ENCODE results near the gene SAP30BP. TPM values are rescaled to one million over a fixed set of nuclear protein-coding genes. Genes with fewer than 3 reads are reported as not detected.

Gene SAP30BP
- total RNA-seq, 1 experiment from 2014 or later: 96.4 TPM

DNA sequence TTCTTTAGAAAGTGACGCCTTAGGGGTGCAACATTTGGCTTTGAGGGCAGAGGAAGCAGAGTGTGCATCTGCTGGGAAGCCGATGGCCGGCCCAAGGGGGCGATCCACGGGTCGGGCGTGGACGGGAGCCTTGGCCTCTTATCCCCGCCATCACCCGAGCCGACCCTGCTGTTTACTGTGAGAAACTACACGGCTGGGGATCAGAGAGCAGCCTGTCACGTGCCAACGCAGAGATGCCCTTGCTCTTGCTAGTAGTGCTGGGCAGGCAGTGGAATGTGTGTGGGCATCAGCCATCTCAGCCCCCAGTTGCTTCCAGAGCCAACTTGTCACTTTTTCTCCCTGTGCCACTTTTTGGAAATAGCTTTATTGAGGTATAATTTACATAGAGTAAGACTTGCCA lies 27.4 kb downstream of the SAP30BP start:
- Mint-ChIP-seq H3K27ac (ENCODE audit: unreplicated experiment) (no peak overlapping the region), H3K36me3 (ENCODE audit: insufficient read depth, unreplicated experiment) (peaks cover 55% of the 10 kb centered on the region), H3K27me3 (ENCODE audit: unreplicated experiment) (no peaks in the 10 kb centered on the region), H3K9me3 (ENCODE audit: low read depth, unreplicated experiment) (no peaks in the 10 kb centered on the region), H3K4me1 (ENCODE audit: low read depth, unreplicated experiment) (peaks cover 67% of the 10 kb centered on the region), H3K4me3 (ENCODE audit: low read depth, unreplicated experiment) (no peak overlapping the region)
- no peak for TF ChIP-seq CTCF (IDR thresholded peaks at IDR 0.05; ENCODE audit: unreplicated experiment)
- intact Hi-C loops (cut with micrococcal nuclease; ENCODE audit: unreplicated experiment): no loop called here
- DNase-seq: no peak
- BruUV-seq (replicated peaks): no TSS peak
- CTCF ChIA-PET: interaction anchor here (0.6 kb wide), 1 partner anchor 26 kb away, joined by 3 read pairs; the partner anchor contains the start of gene ITGB4

GRCh38 chr17:75695141-75695829 lies 28.1 kb downstream of the SAP30BP start:
- H3K4me1 Mint-ChIP-seq (ENCODE audit: low read depth, unreplicated experiment): peaks cover 73% of the 10 kb centered on the region
- H3K4me3 Mint-ChIP-seq (ENCODE audit: low read depth, unreplicated experiment): no peak overlapping the region
- BruUV-seq (replicated peaks): no TSS peak
- DNase-seq: no peak
- intact Hi-C loops (cut with micrococcal nuclease; ENCODE audit: unreplicated experiment): no loop called here
- peak overlapping the region; percentile 1 for H3K27ac Mint-ChIP-seq (ENCODE audit: unreplicated experiment)
- CTCF ChIA-PET: interaction anchor here (0.6 to 0.7 kb wide), 2 partner anchors 43 to 158 kb away, joined by 3 to 4 read pairs; no protein-coding TSS in a partner anchor
- H3K9me3 Mint-ChIP-seq (ENCODE audit: low read depth, unreplicated experiment): no peaks in the 10 kb centered on the region
- no peaks in the 10 kb centered on the region for H3K27me3 Mint-ChIP-seq (ENCODE audit: unreplicated experiment)
- no peak for TF ChIP-seq CTCF (IDR thresholded peaks at IDR 0.05; ENCODE audit: unreplicated experiment)
- peaks cover 61% of the 10 kb centered on the region for H3K36me3 Mint-ChIP-seq (ENCODE audit: insufficient read depth, unreplicated experiment)

DNA sequence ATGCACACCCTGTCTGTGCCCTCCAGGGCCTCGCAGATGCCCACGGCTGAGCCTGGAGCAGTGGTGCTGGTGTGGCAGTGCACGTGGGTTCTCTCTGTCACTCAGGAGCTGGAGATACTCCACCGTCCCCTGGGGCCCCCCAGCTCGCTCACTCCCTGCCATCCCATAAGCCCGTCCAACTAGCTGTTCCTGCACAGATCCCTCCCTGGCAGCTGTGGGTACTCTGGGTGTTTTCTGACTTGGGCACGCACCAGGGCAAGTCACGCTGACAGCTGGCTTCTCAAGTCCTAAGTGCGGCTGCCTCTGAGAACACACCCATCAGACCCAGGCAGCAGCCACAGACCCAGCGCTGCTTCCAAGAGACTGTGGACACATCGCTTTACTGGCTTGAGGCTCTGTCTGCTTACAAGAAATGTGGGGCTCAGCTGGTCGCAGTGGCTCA lies 28.7 kb downstream of the SAP30BP start:
- H3K9me3 Mint-ChIP-seq (ENCODE audit: low read depth, unreplicated experiment): no peaks in the 10 kb centered on the region
- CTCF ChIA-PET: interaction anchor here (0.6 to 0.7 kb wide), 2 partner anchors 42 to 158 kb away, joined by 3 to 4 read pairs; no protein-coding TSS in a partner anchor
- H3K27ac Mint-ChIP-seq (ENCODE audit: unreplicated experiment): no peak overlapping the region
- peaks cover 76% of the 10 kb centered on the region for H3K4me1 Mint-ChIP-seq (ENCODE audit: low read depth, unreplicated experiment)
- H3K27me3 Mint-ChIP-seq (ENCODE audit: unreplicated experiment): no peaks in the 10 kb centered on the region
- no TSS peak for BruUV-seq (replicated peaks)
- no peak for TF ChIP-seq CTCF (IDR thresholded peaks at IDR 0.05; ENCODE audit: unreplicated experiment)
- intact Hi-C loops (cut with micrococcal nuclease; ENCODE audit: unreplicated experiment): no loop called here
- DNase-seq: no peak
- peaks cover 66% of the 10 kb centered on the region for H3K36me3 Mint-ChIP-seq (ENCODE audit: insufficient read depth, unreplicated experiment)
- no peak overlapping the region for H3K4me3 Mint-ChIP-seq (ENCODE audit: low read depth, unreplicated experiment)

DNA sequence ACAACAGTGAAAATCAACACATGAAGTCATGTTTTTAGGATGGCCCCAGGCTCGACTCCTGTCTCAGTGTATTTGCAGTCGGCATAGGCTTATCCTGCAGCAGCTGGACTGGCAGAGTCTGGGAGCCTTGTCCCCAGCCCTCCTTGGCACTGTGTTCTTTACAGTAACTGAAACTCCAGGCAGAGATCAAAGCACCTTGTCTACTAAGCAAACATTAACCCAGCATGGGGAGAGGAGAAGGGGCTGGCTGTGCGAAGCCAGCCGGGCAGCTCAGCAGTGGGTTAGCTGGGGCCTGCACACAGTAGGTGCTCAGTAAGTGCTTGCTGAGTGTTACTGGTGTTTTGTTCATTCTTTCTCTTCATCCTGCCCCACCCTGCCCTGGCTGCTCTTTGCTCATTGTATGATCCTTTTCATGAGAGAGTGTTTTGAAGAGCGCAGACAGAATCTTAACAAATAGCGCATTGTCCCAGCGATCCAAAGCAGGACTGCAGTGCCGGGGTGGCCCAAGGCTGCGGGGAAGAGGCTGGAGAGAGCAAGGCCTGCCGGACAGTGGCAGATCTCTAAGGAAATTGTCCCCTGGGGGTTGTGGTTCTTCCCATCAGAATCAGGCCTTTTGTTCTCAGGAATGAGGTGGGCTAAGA lies 30.6 kb downstream of the SAP30BP start:
- H3K27me3 Mint-ChIP-seq (ENCODE audit: unreplicated experiment): no peaks in the 10 kb centered on the region
- no peak for TF ChIP-seq CTCF (IDR thresholded peaks at IDR 0.05; ENCODE audit: unreplicated experiment)
- peak overlapping the region; percentile 96 for H3K27ac Mint-ChIP-seq (ENCODE audit: unreplicated experiment)
- CTCF ChIA-PET: interaction anchor here (0.9 to 1.4 kb wide), 2 partner anchors 9 to 23 kb away, joined by 3 to 4 read pairs; partner anchors contain the start of gene ITGB4
- peaks cover 73% of the 10 kb centered on the region for H3K36me3 Mint-ChIP-seq (ENCODE audit: insufficient read depth, unreplicated experiment)
- H3K9me3 Mint-ChIP-seq (ENCODE audit: low read depth, unreplicated experiment): no peaks in the 10 kb centered on the region
- H3K4me3 Mint-ChIP-seq (ENCODE audit: low read depth, unreplicated experiment): peak overlapping the region; percentile 61
- intact Hi-C loops (cut with micrococcal nuclease; ENCODE audit: unreplicated experiment): no loop called here
- peak; percentile 32 for DNase-seq
- H3K4me1 Mint-ChIP-seq (ENCODE audit: low read depth, unreplicated experiment): peaks cover 68% of the 10 kb centered on the region
- no TSS peak for BruUV-seq (replicated peaks)

Data from Calu3 (cell line).